Liver (tissue), 9 donors: ENCODE results near the gene KLHL33. TPM values are rescaled to one million over a fixed set of nuclear protein-coding genes. Genes with fewer than 3 reads are reported as not detected.

ENCODE experiments used
- DNase-seq: peaks from one replicate; pipeline ENCODE4 v3.0.0-alpha.2; 2017; ENCODE audit warnings: low spot score
- H3K27ac ChIP-seq, 2 donors: one replicate each; pipeline ENCODE4 v1.7.0; 2013; ENCODE audit warnings: inconsistent platforms in 2 of 2, low read length in 2 of 2, control low read depth in 1 of 2, low read depth in 1 of 2, mild to moderate bottlenecking in 1 of 2
- H3K27me3 ChIP-seq, 4 donors: one replicate each; pipeline versions ENCODE4 v1.6.1 to v1.7.0; 2013; ENCODE audit warnings: low read length in 3 of 4, inconsistent platforms in 1 of 4, mild to moderate bottlenecking in 1 of 4, moderate library complexity in 1 of 4; ENCODE audit not compliant: control insufficient read depth in 4 of 4, insufficient read depth in 4 of 4
- H3K36me3 ChIP-seq, 4 donors: one replicate each; pipeline versions ENCODE4 v1.6.1 to v1.7.0; 2013; ENCODE audit warnings: low read length in 3 of 4, mild to moderate bottlenecking in 3 of 4, low read depth in 1 of 4, moderate library complexity in 1 of 4; ENCODE audit not compliant: control insufficient read depth in 4 of 4, insufficient read depth in 3 of 4
- H3K4me1 ChIP-seq, 4 donors: one replicate each; pipeline versions ENCODE4 v1.6.1 to v1.7.0; 2013; ENCODE audit warnings: low read length in 3 of 4, mild to moderate bottlenecking in 3 of 4, moderate library complexity in 1 of 4; ENCODE audit not compliant: control insufficient read depth in 4 of 4, insufficient read depth in 4 of 4
- H3K4me3 ChIP-seq, 3 donors: one replicate each; pipeline versions ENCODE4 v1.6.1 to v1.7.0; 2013; ENCODE audit warnings: low read length in 3 of 3, control low read depth in 1 of 3, low read depth in 1 of 3, mild to moderate bottlenecking in 1 of 3
- H3K9ac ChIP-seq, 2 donors: one replicate each; pipeline ENCODE4 v1.7.0; 2013; ENCODE audit warnings: low read length in 2 of 2, mild to moderate bottlenecking in 2 of 2, moderate library complexity in 2 of 2, control low read depth in 1 of 2, low read depth in 1 of 2
- H3K9me3 ChIP-seq, 4 donors: one replicate each; pipeline versions ENCODE4 v1.6.1 to v1.7.0; 2013; ENCODE audit warnings: low read length in 3 of 4; ENCODE audit not compliant: control insufficient read depth in 4 of 4
- EGR1 ChIP-seq, 2 donors: IDR thresholded peaks; 2 replicates each; pipeline ENCODE4 v1.6.1; 2016 to 2018; ENCODE audit warnings: antibody characterized with exemption in 2 of 2, low read depth in 2 of 2
- FOXA1 ChIP-seq: IDR thresholded peaks from 2 replicates; pipeline ENCODE4 v1.6.1; 2016; ENCODE audit warnings: antibody characterized with exemption
- FOXA2 ChIP-seq: IDR thresholded peaks from 2 replicates; pipeline ENCODE4 v1.6.1; 2016; ENCODE audit warnings: antibody characterized with exemption
- GABPA ChIP-seq, 2 donors: IDR thresholded peaks in 1 of 2; conservative IDR thresholded peaks in 1 of 2; 2 replicates each; pipeline ENCODE4 v1.6.1; 2016; ENCODE audit warnings: antibody characterized with exemption in 2 of 2, mild to moderate bottlenecking in 1 of 2, moderate library complexity in 1 of 2
- HNF4A ChIP-seq, 2 donors: conservative IDR thresholded peaks; 2 replicates each; pipeline ENCODE4 v1.6.1; 2016; ENCODE audit warnings: antibody characterized with exemption in 2 of 2, mild to moderate bottlenecking in 2 of 2
- HNF4G ChIP-seq: IDR thresholded peaks from 2 replicates; pipeline ENCODE4 v1.6.1; 2016; ENCODE audit warnings: antibody characterized with exemption
- JUND ChIP-seq, 2 donors: IDR thresholded peaks; 2 replicates each; pipeline ENCODE4 v1.6.1; 2016; ENCODE audit warnings: antibody characterized with exemption in 2 of 2
- NR2F2 ChIP-seq: IDR thresholded peaks from 2 replicates; pipeline ENCODE4 v1.6.1; 2016; ENCODE audit warnings: antibody characterized with exemption
- RAD21 ChIP-seq, 2 donors: IDR thresholded peaks; 2 replicates each; pipeline ENCODE4 v1.6.1; 2016; ENCODE audit warnings: antibody characterized with exemption in 2 of 2, mild to moderate bottlenecking in 2 of 2
- RXRA ChIP-seq, 2 donors: IDR thresholded peaks; 2 replicates each; pipeline ENCODE4 v1.6.1; 2017 to 2018; ENCODE audit warnings: antibody characterized with exemption in 2 of 2, mild to moderate bottlenecking in 1 of 2
- SP1 ChIP-seq: IDR thresholded peaks from 2 replicates; pipeline ENCODE4 v1.6.1; 2018; ENCODE audit warnings: antibody characterized with exemption, mild to moderate bottlenecking
- TAF1 ChIP-seq: conservative IDR thresholded peaks from 2 replicates; pipeline ENCODE4 v1.6.1; 2016; ENCODE audit warnings: antibody characterized with exemption, mild to moderate bottlenecking
- YY1 ChIP-seq: IDR thresholded peaks from 2 replicates; pipeline ENCODE4 v1.6.1; 2016; ENCODE audit warnings: antibody characterized with exemption, mild to moderate bottlenecking
- WGBS: extraction: QIAGEN DNeasy Blood & Tissue Kit; methylation state at CpG from one replicate; pipeline ENCODE4 v1.1.7; 2013; 5-methylcytosine and 5-hydroxymethylcytosine counted together
- polyA plus RNA-seq, 2 donors: library from polyadenylated mRNA; stranded (reverse) in 1 of 2; unstranded in 1 of 2; fragments of 200-250 nt in 1 of 2; fragments of >200 nt in 1 of 2; fragmentation: Nextera tagmentation in 1 of 2; extraction: Ambion mirVana in 1 of 2; gene quantifications; one replicate each; pipeline versions ENCODE4 v1.2.1 to v1.2.3, GENCODE V29; 2013 to 2015
- total RNA-seq, 2 donors: library from RNA; depleted of rRNA; stranded (reverse); fragments of >200 nt; gene quantifications; one replicate each; pipeline ENCODE4 v1.2.3, GENCODE V29; 2014
- TF ChIP-seq, protein P1 (sequence below): IDR thresholded peaks from 2 replicates; pipeline ENCODE4 v1.6.1; 2016; ENCODE audit warnings: antibody characterized with exemption
- TF ChIP-seq, protein P2 (sequence below): fragments of 150-350 bp; IDR thresholded peaks from 2 replicates; pipeline ENCODE4 v1.5.1; 2017; ENCODE audit warnings: improper control_type of control experiment, low read depth, low read length; ENCODE audit not compliant: missing input control
- TF ChIP-seq, protein P3 (sequence below): IDR thresholded peaks from 2 replicates; pipeline ENCODE4 v1.6.1; 2016; ENCODE audit warnings: antibody characterized with exemption
- TF ChIP-seq, protein P4 (sequence below): IDR thresholded peaks from 2 replicates; pipeline ENCODE4 v1.6.1; 2016; ENCODE audit warnings: antibody characterized with exemption, mild to moderate bottlenecking
- TF ChIP-seq, protein P5 (sequence below): IDR thresholded peaks from 2 replicates; pipeline ENCODE4 v1.6.1; 2016; ENCODE audit warnings: antibody characterized with exemption
- donor health status: healthy.
- donor health status: healthy.
- donor health status: healthy.
- donor health status: healthy.
- donor health status: healthy.

The KLHL33 gene
- total and polyA plus RNA-seq, 4 donors, result 0.06 to 0.23 (median 0.15) TPM

DNA sequence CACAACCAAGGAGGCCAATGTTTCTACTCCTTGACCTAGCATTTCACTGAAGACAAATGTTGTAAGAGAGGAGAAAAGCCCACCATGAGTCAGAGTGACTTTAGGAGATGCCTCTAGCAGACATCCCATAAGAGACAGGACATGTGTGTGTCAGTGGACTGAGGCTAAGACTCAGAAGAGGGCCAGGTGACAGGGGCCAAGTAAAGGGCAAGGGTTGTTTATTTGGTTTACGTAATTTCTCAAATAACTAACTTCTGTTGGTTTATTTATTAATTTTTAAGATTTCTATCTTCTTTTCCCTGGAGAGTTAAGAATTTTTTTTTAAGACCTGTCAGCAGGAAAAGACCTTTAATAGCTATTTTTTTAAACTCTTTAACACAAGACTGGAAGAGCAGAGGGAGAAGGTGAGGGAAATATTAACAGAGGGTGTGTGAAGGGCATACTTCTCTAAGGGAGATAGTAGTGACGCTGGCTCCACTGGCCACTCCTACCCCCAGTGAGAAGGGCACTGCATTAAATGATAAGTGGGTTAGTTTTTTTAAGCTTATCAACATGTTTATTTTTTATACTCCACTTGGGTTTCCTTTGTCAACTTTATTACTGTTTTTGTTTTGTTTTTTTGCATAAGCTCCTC, 36.7 kb upstream of the KLHL33 start:
- TF ChIP-seq SP1 (peak; percentile 11), HNF4G (no peak), FOXA2 (peak; percentile 26), NR2F2 (no peak), GABPA (IDR thresholded peaks at IDR 0.05 in 1 of 2, conservative IDR thresholded peaks at IDR 0.05 in 1 of 2) (no peak), RAD21 (IDR thresholded peaks at IDR 0.05) (no peak), RXRA (IDR thresholded peaks at IDR 0.05) (peak; percentile 29 to 60), HNF4A (conservative IDR thresholded peaks at IDR 0.05) (peak; percentile 64), TAF1 (no peak), EGR1 (IDR thresholded peaks at IDR 0.05; ENCODE audit: low read depth in 2 of 2) (no peak)
- WGBS, result 32% methylated on average over 2 of the region's 2 CpGs
- Histone ChIP-seq H3K4me3 (no peak overlapping the region), H3K27ac (peak overlapping the region; percentile 27 to 40), H3K27me3 (no peaks in the 10 kb centered on the region), H3K9me3 (no peaks in the 10 kb centered on the region), H3K36me3 (peaks cover 3 to 34% (median 27%) of the 10 kb centered on the region in 4 donors), H3K9ac (no peak overlapping the region), H3K4me1 (peaks cover 6 to 50% (median 37%) of the 10 kb centered on the region in 4 donors)
- no peak for DNase-seq

DNA sequence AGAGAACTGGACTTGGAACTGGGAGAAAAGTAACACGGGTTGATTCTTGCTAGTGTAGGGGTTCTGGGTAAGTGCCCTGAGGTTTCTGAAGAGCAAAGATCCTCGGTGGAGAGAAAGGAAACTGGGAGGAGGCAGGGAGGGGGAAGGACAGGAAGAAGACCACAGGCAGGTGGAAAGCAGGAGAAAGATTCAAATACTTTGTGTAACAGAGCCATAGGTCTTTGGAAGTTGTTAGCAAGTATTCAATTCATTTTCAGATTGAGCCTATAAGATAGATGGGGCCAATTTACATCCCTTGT, 34.6 kb upstream of the KLHL33 start:
- TF ChIP-seq, protein P1, sequence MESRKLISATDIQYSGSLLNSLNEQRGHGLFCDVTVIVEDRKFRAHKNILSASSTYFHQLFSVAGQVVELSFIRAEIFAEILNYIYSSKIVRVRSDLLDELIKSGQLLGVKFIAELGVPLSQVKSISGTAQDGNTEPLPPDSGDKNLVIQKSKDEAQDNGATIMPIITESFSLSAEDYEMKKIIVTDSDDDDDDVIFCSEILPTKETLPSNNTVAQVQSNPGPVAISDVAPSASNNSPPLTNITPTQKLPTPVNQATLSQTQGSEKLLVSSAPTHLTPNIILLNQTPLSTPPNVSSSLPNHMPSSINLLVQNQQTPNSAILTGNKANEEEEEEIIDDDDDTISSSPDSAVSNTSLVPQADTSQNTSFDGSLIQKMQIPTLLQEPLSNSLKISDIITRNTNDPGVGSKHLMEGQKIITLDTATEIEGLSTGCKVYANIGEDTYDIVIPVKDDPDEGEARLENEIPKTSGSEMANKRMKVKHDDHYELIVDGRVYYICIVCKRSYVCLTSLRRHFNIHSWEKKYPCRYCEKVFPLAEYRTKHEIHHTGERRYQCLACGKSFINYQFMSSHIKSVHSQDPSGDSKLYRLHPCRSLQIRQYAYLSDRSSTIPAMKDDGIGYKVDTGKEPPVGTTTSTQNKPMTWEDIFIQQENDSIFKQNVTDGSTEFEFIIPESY, result no peak
- no peak for TF ChIP-seq SP1
- TF ChIP-seq EGR1 (IDR thresholded peaks at IDR 0.05; ENCODE audit: low read depth in 2 of 2), result no peak
- no peak for TF ChIP-seq FOXA1
- TF ChIP-seq JUND (IDR thresholded peaks at IDR 0.05), result no peak
- no peak for TF ChIP-seq RAD21 (IDR thresholded peaks at IDR 0.05)
- no peak for TF ChIP-seq NR2F2
- TF ChIP-seq, protein P2, sequence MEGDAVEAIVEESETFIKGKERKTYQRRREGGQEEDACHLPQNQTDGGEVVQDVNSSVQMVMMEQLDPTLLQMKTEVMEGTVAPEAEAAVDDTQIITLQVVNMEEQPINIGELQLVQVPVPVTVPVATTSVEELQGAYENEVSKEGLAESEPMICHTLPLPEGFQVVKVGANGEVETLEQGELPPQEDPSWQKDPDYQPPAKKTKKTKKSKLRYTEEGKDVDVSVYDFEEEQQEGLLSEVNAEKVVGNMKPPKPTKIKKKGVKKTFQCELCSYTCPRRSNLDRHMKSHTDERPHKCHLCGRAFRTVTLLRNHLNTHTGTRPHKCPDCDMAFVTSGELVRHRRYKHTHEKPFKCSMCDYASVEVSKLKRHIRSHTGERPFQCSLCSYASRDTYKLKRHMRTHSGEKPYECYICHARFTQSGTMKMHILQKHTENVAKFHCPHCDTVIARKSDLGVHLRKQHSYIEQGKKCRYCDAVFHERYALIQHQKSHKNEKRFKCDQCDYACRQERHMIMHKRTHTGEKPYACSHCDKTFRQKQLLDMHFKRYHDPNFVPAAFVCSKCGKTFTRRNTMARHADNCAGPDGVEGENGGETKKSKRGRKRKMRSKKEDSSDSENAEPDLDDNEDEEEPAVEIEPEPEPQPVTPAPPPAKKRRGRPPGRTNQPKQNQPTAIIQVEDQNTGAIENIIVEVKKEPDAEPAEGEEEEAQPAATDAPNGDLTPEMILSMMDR, result no peak
- no peak for TF ChIP-seq HNF4G
- no peak for TF ChIP-seq RXRA (IDR thresholded peaks at IDR 0.05)
- TF ChIP-seq, protein P3, sequence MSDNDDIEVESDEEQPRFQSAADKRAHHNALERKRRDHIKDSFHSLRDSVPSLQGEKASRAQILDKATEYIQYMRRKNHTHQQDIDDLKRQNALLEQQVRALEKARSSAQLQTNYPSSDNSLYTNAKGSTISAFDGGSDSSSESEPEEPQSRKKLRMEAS, result no peak
- TF ChIP-seq, protein P4, sequence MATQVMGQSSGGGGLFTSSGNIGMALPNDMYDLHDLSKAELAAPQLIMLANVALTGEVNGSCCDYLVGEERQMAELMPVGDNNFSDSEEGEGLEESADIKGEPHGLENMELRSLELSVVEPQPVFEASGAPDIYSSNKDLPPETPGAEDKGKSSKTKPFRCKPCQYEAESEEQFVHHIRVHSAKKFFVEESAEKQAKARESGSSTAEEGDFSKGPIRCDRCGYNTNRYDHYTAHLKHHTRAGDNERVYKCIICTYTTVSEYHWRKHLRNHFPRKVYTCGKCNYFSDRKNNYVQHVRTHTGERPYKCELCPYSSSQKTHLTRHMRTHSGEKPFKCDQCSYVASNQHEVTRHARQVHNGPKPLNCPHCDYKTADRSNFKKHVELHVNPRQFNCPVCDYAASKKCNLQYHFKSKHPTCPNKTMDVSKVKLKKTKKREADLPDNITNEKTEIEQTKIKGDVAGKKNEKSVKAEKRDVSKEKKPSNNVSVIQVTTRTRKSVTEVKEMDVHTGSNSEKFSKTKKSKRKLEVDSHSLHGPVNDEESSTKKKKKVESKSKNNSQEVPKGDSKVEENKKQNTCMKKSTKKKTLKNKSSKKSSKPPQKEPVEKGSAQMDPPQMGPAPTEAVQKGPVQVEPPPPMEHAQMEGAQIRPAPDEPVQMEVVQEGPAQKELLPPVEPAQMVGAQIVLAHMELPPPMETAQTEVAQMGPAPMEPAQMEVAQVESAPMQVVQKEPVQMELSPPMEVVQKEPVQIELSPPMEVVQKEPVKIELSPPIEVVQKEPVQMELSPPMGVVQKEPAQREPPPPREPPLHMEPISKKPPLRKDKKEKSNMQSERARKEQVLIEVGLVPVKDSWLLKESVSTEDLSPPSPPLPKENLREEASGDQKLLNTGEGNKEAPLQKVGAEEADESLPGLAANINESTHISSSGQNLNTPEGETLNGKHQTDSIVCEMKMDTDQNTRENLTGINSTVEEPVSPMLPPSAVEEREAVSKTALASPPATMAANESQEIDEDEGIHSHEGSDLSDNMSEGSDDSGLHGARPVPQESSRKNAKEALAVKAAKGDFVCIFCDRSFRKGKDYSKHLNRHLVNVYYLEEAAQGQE, result no peak
- no peak for TF ChIP-seq YY1
- TF ChIP-seq, protein P5, sequence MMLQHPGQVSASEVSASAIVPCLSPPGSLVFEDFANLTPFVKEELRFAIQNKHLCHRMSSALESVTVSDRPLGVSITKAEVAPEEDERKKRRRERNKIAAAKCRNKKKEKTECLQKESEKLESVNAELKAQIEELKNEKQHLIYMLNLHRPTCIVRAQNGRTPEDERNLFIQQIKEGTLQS, result no peak
- TF ChIP-seq HNF4A (conservative IDR thresholded peaks at IDR 0.05), result no peak
- TF ChIP-seq TAF1, result no peak
- TF ChIP-seq FOXA2, result no peak
- TF ChIP-seq GABPA (IDR thresholded peaks at IDR 0.05 in 1 of 2, conservative IDR thresholded peaks at IDR 0.05 in 1 of 2), result no peak
- no peaks in the 10 kb centered on the region for H3K27me3 ChIP-seq
- no peak for DNase-seq
- H3K27ac ChIP-seq, result peak overlapping the region; percentile 71 to 80
- H3K4me1 ChIP-seq, result peaks cover 6 to 39% (median 33%) of the 10 kb centered on the region in 4 donors
- peak overlapping the region; percentile 63 to 91 (median 63) for H3K4me3 ChIP-seq
- under 1% methylated on average over 2 of the region's 2 CpGs for WGBS
- no peaks in the 10 kb centered on the region for H3K9me3 ChIP-seq
- peaks cover 3 to 18% (median 15%) of the 10 kb centered on the region in 4 donors for H3K36me3 ChIP-seq
- peak overlapping the region in 1 of 2 donors; percentile 60 for H3K9ac ChIP-seq
